SK-N-SH (cell line): ENCODE results near the gene HHEX.

Source experiments
- TF ChIP-seq, protein P1 (sequence below): fragments of 150-350 bp; IDR thresholded peaks from 2 replicates; pipeline ENCODE4 v1.6.1; 2017; ENCODE audit warnings: antibody characterized with exemption, low read length, low read depth, borderline replicate concordance
- TF ChIP-seq, protein P2 (sequence below): fragments of 200-600 bp; sonication (generic); IDR thresholded peaks from 2 replicates; pipeline ENCODE4 v1.6.1; 2017; ENCODE audit warnings: antibody characterized with exemption, mild to moderate bottlenecking, moderate library complexity

DNA sequence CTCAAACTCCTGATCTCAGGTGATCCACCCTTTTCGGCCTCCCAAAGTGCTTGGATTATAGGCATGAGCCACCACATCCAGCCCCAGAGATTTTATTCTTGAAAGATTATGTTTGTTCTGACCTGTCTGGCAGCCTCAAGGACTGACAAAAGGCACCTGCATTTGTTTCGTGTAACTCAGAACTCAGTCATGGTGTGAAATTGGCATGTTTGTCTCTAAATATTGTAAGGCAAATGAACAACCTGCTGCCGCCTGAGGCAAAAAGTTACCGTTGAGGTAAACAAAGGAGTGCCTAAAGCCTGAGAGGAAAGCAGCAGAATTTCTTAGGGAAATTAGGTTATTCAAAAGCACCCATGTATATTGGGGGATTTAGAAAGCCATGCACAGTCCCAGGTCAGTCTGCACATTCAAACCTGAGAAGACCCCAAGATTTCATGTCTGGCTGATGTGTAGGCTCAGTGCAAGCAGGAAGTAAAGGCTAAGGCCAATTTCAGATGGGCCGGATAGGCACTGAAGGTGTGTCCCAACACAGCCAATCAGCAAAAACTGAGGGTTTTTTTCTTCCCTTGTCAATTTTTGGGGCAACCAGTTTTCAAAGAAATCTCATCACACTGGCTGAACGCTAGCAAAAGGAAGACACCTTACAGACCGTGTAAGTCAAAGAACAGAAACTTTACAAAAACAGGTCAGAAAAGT lies 33.3 kb upstream of the HHEX start:
- TF ChIP-seq, protein P1, sequence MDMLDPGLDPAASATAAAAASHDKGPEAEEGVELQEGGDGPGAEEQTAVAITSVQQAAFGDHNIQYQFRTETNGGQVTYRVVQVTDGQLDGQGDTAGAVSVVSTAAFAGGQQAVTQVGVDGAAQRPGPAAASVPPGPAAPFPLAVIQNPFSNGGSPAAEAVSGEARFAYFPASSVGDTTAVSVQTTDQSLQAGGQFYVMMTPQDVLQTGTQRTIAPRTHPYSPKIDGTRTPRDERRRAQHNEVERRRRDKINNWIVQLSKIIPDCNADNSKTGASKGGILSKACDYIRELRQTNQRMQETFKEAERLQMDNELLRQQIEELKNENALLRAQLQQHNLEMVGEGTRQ: no peak
- TF ChIP-seq, protein P2, sequence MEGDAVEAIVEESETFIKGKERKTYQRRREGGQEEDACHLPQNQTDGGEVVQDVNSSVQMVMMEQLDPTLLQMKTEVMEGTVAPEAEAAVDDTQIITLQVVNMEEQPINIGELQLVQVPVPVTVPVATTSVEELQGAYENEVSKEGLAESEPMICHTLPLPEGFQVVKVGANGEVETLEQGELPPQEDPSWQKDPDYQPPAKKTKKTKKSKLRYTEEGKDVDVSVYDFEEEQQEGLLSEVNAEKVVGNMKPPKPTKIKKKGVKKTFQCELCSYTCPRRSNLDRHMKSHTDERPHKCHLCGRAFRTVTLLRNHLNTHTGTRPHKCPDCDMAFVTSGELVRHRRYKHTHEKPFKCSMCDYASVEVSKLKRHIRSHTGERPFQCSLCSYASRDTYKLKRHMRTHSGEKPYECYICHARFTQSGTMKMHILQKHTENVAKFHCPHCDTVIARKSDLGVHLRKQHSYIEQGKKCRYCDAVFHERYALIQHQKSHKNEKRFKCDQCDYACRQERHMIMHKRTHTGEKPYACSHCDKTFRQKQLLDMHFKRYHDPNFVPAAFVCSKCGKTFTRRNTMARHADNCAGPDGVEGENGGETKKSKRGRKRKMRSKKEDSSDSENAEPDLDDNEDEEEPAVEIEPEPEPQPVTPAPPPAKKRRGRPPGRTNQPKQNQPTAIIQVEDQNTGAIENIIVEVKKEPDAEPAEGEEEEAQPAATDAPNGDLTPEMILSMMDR: no peak
